Upper lobe of left lung (tissue), 4 donors: Measurements from ENCODE around the gene OLFM1.

Experiments
- EP300 ChIP-seq, 4 donors: sonication (generic); formaldehyde crosslinking; IDR thresholded peaks; one replicate each; pipeline ENCODE4 v1.5.1; 2017; ENCODE audit warnings: antibody characterized with exemption in 4 of 4, control low read depth in 2 of 4
- POLR2A ChIP-seq, 4 donors: fragments of 450-650 bp; IDR thresholded peaks; one replicate each; pipeline ENCODE4 v1.5.1; 2016 to 2017; ENCODE audit warnings: antibody characterized with exemption in 4 of 4, mild to moderate bottlenecking in 2 of 4
- POLR2AphosphoS5 ChIP-seq, 2 donors: sonication (generic); formaldehyde crosslinking; IDR thresholded peaks; one replicate each; pipeline ENCODE4 v1.5.1; 2017; ENCODE audit warnings: antibody characterized with exemption in 2 of 2
- TF ChIP-seq, protein P1 (sequence below), 6 experiments: fragments of 450-650 bp in 4 of 6; fragments of 200-600 bp in 2 of 6; sonication (generic) in 2 of 6; IDR thresholded peaks; one replicate each; pipeline ENCODE4 v1.5.1; 2016 to 2019; ENCODE audit warnings: antibody characterized with exemption in 6 of 6

- TF ChIP-seq, protein P1, sequence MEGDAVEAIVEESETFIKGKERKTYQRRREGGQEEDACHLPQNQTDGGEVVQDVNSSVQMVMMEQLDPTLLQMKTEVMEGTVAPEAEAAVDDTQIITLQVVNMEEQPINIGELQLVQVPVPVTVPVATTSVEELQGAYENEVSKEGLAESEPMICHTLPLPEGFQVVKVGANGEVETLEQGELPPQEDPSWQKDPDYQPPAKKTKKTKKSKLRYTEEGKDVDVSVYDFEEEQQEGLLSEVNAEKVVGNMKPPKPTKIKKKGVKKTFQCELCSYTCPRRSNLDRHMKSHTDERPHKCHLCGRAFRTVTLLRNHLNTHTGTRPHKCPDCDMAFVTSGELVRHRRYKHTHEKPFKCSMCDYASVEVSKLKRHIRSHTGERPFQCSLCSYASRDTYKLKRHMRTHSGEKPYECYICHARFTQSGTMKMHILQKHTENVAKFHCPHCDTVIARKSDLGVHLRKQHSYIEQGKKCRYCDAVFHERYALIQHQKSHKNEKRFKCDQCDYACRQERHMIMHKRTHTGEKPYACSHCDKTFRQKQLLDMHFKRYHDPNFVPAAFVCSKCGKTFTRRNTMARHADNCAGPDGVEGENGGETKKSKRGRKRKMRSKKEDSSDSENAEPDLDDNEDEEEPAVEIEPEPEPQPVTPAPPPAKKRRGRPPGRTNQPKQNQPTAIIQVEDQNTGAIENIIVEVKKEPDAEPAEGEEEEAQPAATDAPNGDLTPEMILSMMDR (IDR thresholded peaks at IDR 0.05): no peak
- no peak for TF ChIP-seq POLR2A (IDR thresholded peaks at IDR 0.05)
- no peak for TF ChIP-seq EP300 (IDR thresholded peaks at IDR 0.05)
- no peak for TF ChIP-seq POLR2AphosphoS5 (IDR thresholded peaks at IDR 0.05)
Observed at GRCh38 chr9:135120249-135120648, 32.8 kb downstream of the OLFM1 start.
